NCI-H82 treated with DMSO at 0.1 percent for 48 hours (cell line): ENCODE data around the gene GFOD1.
"Not testable (repeated sequence)": the region's sequence is repeated elsewhere in the genome, so short reads cannot be mapped to it uniquely, and the experiment has no call there.

Experiments
- DNase-seq: peaks from one replicate; lab custom pipeline; 2025; ENCODE audit not compliant: unreplicated experiment; lab: John Stamatoyannopoulos, UW

Gene GFOD1

DNA sequence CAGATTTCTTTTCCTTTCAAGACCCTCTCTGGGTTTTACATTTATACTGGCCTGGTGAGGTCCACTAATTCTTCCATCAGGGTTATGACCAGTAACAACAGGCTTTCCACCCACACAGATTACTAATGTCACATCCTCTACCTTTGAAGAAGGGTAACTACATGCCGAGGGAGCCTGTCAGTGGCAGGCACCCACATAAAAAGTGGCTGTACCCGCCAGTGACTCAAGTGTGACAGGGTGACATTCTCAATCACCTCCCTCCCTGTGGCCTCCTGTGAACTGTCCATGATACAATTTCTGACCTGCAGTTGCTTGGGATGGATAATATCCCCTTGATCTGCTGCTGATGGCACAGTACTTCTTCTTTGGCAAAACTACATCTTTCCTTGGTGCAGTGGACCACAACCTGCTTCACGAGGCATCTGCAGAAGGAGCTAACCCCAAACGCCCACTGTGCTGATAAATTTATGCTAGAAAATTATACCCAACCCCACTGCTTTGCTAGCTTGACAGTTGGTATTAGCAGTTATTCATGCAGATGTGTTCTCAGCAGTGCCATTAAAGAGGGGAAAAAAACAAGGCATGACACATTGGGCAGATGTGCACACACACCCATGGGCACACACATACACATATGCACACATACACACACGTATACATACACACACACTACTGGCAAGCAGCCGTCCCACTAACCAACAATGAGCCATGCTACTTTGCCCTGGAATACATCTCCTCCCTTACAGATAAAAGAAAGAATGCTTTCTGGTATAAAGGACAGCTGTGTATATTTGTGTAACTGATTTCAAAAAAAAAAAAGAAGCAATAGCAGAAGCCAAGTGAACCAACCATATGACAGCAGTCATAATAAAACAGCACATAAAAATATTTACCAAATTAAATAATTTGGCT, 20.8 kb downstream of the GFOD1 start:
- no peak for DNase-seq

DNA sequence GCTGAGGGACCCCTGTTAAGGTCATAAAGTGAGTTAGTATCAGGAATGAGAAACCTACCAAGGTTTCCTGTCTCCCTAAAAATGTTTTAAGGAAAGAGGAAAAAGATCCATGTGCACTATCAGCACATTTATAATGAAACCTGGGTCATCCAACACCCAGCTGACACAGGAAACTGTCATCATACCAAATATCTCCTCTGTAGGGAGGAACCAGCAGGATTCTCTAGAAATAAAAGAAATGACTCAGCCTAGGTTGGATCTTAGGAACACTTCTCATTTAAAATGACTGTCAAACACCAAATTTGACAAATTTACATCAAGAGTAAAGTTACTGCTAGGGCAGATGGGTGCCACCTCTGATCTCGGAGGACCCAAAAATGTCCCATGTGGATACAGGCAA, 21.7 kb downstream of the GFOD1 start:
- DNase-seq: no peak

DNA sequence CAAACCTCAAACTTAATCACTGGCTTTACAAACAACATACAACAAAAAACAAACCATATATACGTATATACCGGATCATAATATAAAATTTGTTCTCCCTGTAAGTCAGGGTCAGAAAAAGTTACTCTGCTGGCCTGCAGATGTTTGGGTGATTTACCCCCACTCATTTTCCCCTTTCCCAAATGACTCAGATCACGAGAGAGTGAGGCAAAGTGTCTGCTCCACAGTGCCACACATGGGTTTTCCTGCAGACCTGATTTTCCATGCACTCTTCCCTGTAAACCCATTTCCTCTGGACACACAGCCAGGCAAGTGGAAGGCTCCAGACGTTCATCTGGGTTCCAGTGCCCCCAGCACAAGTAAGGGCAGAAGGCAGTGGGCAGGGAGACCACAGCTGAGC, 23.5 kb downstream of the GFOD1 start:
- DNase-seq: no peak

DNA sequence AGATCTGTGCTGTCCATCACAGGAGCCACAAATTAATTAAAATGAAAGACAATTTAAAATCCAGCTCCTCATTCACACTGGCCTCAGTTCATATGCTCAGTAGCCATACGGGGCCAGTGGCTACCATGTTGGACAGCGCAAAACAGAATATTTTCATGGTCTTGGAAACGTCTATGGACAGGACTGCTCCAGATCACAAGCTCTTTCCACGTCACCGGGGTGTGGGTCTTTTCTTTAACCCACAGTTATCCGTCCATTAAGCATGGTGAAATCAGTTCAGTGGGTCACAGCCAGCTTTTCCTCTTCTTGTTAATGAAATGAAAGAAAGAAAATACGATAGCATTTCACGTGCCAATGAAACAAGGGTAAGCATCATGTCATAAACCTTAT, 24.1 kb downstream of the GFOD1 start:
- DNase-seq: no peak

DNA sequence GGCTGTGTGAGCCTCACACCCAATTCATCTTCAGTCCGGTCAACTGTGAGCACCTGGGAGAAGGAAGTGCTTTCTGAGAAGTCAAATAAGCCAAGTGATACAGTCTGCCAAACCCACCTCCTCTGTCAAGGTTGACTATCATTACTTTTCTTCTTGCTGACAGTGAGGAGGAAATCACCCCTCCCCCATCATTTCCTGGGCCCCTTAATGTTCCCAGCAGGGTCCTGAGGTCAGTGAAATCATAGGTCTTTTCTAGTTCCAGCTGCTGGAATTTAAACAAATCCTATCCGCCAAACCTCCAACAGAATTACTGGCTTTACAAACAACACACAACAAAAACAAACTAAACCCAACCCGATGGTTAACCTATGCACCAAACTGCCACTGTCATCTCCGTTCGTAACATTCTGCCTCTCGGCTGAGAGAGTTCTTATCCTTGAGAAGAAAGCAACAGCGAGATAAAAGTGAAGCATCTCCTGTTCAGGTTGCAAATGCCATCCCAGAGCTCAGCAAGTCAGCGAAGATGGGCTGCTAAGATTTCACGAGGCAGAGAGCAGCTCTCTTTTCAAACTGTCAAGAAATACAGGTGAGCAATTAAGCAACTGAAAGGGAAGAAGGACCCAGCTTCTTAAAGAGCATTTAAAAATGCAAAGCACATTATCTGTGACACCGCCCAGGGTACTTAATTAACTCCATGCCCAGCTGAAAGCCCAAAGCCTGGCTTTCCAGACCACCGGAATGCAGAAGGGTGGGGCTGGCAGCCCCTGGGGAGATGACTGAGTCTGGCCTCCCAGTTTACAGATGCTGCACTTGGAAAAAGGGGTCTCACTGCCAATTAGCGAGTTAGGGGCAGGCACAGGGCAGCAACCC, 24.7 kb downstream of the GFOD1 start:
- DNase-seq: no peak

DNA sequence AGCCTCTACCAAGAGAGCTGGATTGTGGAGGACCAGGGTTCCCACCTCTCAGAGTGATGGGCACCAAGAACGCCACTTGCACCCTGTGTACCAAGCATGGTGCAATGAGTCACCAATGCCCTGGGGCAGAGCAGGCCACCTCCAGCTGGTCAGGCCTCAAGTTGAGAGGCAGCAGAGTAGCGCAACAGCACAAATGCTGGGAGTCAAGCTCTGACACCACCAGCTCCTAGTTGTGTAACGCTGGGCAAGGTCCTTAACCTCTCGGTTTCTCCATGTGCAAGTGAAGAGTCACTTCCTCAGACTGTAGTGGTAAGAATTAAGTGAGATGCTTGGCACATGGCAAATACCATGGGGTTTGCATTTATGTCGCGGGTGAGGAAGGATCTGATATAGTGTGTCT, 25.6 kb downstream of the GFOD1 start:
- no peak for DNase-seq

DNA sequence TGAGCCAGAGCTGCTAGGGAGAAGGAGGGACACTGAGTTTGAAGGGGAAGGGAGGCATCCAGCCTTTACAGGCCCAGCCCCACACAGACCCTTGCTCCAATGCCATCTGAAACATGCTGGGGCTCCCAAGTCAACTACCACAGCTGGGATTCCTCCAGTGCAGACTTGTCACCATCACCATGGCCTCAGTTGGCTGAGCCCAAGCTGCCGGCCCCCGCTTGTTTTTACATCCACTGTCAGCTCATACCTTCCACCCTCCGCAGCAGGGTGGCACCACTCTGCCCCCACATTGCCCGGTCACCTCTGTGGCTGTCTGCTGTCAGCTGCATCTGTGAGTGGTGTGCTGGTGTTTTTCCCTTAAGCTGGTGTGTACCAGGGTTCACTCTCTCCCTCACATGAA, 26.1 kb downstream of the GFOD1 start:
- DNase-seq: no peak

DNA sequence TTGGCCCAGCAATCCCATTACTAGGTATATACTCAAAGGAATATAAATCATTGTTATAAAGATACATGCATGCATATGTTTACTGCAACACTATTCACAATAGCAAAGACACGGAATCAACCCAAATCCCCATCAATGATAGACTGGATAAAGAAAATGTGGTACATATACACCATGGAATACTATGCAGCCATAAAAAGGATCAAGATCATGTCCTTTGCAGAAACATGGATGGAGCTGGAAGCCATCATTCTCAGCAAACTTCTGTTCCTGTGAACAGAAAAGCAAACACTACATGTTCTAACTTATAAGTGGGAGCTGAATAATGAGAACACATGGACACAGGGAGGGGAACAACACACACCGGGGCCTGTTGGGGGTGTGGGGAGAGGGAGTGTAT, 27.1 kb downstream of the GFOD1 start:
- DNase-seq: not testable (repeated sequence)

DNA sequence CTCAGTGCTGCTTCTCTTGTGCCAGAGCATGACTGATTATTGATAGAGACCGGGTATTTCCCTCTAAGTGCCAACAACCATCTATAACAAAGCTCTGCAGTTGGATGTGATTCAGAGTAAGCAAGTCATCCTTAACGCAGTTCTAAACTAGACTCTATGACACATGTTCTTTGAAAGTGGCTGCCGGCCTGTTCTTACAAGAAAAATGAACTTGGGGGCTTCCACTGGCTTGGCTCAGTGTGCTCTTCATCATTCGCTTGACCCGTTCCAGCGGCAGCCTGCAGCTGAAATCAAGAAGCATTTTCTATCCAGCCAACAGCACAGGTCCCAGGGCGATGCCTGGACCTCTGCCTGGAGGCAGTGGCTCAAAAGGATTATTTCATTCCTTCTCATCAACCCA, 29.8 kb downstream of the GFOD1 start:
- no peak for DNase-seq

DNA sequence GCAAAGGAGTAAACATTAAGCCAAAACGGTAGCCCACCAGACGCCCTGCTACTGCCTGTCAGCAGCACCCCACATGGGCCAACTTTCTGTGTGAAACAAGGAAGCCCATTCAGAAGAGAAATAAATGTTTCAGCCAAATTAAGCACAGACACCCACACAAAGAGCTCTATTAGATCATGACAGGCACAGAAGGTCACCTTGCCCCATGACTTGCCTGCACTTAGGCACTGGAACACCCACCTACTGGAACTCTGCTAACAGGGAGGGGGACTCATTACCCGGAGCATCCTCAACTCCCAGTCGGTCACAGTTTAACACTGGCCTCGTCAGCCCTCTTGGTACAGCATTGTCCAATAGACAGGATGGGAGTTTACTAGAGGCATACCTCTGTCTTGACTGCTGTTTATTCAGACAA, 31.8 kb downstream of the GFOD1 start:
- DNase-seq: no peak

DNA sequence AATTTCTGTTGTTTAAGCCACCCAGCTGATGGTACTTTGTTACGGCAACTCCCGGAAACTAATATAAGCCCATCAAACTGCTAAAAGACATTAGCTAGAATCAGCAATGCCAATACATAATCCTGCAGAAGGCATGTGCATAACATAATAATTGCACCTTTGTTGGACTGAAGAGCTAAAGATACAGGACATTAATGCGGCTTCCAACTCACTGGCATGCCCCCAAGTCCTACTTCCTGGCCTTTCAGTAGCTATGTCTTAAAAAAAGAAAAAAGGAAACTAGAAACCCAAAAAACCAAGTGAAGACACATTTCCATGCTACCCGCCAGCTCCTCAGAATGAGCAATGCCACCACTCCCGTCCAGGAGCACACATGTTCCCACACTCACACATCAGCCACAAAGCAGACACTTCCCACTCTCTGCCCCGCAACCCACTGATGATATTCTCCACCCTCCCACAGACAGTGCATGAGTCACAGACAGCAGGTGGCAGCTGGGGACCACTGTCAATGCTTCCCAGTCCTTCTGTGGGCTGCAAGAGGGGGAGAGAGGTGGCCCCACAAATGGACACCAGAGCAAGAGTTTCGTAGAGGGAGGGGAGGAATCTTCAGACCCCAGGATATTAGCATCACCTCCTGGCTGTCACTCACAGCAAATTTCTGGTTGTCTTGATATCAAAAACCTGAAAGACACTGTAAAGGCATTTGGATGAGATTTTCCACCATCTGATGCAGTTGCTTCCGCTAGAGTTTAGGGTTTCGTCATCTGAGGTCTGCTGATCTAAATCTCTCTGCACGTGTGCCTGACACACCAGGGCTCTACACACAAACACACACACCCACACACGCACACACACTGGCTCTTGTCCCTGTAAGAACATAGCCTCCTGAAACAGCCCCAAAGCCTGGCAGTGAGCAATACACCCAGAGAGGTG, 32.8 kb downstream of the GFOD1 start:
- no peak for DNase-seq

DNA sequence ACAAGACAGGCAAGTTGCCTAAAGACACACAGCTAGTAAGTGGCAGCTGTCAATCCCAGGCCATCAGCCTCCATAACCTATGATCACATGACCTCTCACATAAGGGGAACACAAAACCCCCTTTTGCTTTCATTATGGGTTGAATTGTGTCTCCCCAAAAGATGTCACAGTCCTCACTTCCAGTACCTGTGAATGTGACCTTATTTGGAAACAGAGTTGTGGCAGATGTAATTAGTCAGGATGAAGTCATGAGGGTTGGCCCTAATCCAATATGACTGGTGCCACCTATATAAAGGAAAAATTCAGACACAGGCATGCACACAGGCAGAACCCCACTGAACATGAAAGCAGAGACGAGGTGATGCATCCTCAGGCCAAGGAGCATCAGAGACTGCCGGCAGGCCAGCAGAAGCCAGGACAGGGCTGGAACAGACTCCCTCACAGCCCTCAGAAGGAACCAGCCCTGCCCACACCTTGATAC, 33.6 kb downstream of the GFOD1 start:
- peak; percentile 9 for DNase-seq

DNA sequence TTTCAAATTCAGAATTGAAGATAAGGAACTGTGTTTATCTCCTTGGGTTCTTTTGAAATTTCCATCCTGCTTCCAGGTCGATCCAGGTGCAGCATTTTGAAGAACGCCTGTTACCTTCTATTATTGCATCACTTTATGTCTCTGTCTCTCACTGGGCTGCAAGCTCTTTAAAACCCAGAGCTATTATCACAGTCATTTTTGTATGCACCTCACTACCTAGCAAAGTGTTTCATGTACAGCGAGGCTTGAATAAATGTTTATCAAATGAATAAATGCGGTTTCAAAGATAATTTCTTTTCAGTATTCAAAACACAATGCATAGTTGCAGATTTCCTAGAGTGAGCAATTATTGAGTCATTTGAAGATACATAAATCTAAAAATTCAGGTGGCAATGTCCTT, 34.2 kb downstream of the GFOD1 start:
- no peak for DNase-seq

DNA sequence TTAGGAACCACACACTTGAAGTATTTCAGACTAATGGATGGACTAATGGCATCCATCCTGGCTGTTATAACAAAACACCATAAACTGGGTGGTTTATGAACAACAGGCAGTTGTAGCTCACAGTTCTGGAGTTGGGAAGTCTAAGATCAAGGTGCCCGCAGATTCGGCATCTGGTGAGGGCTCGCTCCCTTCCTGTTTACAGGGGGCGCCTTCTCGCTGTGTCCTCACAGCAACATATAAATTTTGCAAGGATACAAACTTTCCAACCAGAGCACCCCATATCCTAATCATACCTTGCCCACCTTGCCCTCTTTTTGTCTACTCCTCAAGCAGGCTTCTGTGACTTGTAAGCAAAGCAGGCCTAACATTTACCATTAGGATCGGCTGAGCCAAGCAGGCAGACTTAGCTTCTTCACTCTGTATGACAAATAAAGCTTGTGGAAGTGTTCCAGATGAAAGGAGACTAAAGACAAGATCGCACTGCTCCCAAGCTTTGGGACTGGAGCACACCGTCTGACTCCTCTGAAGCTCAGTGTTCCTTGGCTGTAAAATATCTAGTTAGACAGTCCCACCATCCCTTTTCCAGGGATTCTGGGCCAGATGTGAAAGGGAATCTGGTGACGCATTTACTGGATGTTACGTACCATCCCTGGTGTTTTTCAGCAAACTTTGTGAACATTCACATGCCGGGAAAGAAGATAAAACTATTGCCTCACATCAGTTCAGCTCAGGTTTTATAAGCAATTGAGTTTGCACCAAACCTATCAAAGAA, 34.9 kb downstream of the GFOD1 start:
- DNase-seq: no peak

DNA sequence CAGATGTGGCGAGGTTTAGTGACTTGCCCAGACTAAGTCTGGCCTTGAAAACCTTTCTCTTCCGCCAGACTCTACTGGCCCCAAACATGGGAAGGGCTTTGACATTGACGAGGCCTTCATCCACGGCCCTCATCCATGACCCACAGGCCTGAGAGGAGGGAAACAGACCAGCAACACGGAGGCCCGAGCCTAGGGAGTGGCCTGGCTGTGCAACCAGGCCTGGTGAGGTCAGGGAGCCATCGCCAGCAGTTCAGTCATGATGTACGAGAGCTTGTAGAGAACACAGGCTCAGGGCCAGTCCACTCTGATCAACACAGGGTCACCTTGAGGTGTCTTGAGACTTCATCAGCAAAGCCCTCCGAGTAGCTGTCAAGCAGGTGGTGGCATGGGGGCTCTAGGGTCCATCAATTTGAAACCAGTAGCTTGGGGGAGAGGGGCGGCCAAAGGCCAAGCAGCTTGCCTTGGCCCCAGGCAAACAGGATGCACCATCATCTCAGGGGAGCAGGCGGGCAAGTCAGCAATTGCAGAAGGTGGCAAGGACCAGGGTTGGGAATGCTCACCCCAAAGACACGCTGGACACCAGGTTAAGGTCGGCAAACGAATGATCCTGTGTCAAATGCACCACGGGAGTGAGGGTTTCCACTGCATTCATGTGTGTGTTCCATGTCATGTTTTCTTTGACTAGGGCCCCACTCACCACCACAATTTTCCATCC, 36.1 kb downstream of the GFOD1 start:
- DNase-seq: no peak

DNA sequence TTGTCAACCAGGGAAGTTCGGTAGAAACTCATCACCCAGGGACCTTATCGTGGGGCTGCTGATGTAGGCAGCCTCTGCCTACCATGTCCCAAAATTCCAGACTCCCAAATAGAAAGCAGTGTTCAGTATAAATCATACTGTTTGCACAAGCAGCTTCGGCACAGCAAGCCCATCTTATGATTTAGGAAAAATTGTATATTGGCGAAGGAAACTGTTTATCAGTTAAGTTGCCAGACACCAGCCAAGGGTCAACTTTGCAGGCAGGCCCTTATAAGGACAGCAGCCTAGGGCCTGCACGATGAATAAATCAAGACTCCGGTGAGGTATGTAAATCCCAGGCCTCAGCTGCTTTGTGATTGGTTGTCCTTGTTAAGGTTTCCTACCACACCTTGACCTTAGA, 36.8 kb downstream of the GFOD1 start:
- DNase-seq: no peak

DNA sequence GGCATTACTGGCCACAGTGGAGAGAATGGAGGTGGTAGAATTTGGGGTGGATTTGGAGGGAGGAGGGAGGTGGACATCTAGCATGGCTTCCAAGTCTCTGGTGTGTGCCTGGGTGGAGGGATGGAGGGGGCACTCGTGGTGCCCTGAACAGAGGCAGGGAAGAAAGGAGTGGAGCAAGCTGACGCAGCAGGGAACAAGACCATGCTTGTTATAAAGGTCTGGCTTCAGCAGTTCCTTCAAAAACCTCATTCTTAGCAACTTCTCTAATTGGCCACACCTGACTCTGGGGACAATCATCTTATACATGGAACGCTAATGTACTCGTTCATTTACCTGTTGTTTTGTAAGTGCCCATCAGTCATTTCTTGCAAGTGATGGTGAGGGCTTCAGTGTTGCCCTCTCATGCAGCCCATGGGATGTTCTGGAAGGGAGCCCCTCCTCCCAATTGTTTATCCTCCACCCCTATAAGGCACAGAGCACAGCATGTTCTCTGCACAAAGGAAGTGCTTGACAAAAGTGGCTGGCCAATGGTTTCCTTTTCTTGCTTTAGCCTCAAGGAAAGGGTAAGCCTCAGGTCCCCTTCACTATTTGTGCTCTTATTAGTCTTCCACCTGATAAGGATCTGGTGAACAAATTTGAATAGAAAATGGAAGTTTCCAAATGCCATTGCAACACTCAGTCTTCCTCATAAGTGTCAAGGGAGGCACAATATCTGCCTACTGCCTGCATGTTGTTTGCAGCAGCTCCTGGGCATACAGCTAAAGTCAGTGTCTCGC, 39.3 kb downstream of the GFOD1 start:
- no peak for DNase-seq

DNA sequence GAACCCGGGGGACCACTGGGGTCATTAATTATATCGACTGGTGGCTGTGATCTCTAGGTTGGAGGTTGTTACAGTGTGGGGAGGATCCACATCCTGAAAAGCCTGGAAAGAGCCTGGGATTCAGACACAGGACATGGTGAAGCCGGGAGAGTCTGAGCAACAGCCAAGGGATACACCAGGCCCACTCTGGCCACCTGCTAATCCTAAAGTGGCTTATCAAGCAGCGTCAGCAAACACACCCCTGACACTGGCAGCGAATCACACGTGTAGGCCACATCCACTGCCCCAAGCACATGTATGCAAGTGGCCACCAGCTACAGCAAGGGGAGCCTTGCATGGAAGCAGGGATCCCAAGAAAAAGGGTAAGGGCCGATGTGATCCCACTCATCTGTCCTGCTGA, 41.0 kb downstream of the GFOD1 start:
- peak; percentile 43 for DNase-seq

DNA sequence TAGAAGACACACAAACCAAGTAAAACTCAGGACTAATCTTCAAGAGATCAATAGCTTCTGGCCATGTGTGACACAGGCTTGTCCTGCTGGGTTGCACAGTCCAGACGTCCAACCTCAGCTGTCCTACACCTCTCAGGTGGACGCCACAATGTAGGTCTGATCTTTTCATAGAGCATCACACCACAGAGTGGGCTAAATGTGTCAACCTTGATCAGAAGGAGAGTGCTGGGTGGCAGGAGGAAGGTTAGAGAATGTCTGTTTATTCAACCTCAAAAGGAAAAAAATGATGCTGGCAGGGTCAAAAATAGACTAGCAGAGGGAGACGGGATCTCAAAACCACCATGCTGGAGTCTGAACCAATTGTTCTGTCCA, 41.7 kb downstream of the GFOD1 start:
- DNase-seq: no peak
